IMR-90 (cell line): Measurements from ENCODE around the gene PITX2. TPM values are rescaled to one million over a fixed set of nuclear protein-coding genes. Genes with fewer than 3 reads are reported as not detected.

Source experiments
- FOS ChIP-seq: fragments of 150-350 bp; IDR thresholded peaks from 2 replicates; pipeline ENCODE4 v1.6.1; 2016; ENCODE audit warnings: low read depth, low read length
- MAZ ChIP-seq: IDR thresholded peaks from 2 replicates; pipeline ENCODE4 v1.6.1; 2012; ENCODE audit warnings: low read depth, mild to moderate bottlenecking, low read length, improper control_type of control experiment, moderate library complexity, borderline replicate concordance
- USF2 ChIP-seq: fragments of 150-350 bp; IDR thresholded peaks from 2 replicates; pipeline ENCODE4 v1.6.1; 2017; ENCODE audit warnings: mild to moderate bottlenecking, antibody characterized with exemption, low read length, low read depth
- polyA plus RNA-seq, 3 experiments: library from polyadenylated mRNA; depleted of rRNA; stranded (reverse); fragments of >200 nt; gene quantifications; 2 replicates each; pipeline ENCODE4 v1.2.3, GENCODE V29; 2012; ENCODE audit warnings: low replicate concordance in 1 of 3
- total RNA-seq: library from RNA; depleted of rRNA; stranded (reverse); fragments of >200 nt; gene quantifications from 2 replicates; pipeline ENCODE4 v1.2.3, GENCODE V29; 2012

PITX2 gene
- total and polyA plus RNA-seq, 2 of the 4 experiments (the other 2 are of a cell fraction) = 3.0 to 6.3 TPM

GRCh38 chr4:110633358-110634341, 10.8 kb upstream of the PITX2 start (continued):
- TF ChIP-seq USF2 (no peak), FOS (no peak), MAZ (no peak)
